DOHH2 (cell line): Measurements from ENCODE around the gene ERCC8.

Source experiments
- CTCF ChIP-seq: fragments of 200-600 bp; sonication (generic); IDR thresholded peaks from one replicate; pipeline ENCODE4 v1.5.1; 2014; ENCODE audit warnings: antibody characterized with exemption, mild to moderate bottlenecking, low read depth, low read length; ENCODE audit not compliant: poor library complexity, severe bottlenecking
- EZH2phosphoT487 ChIP-seq: fragments of 200-600 bp; sonication (generic); IDR thresholded peaks from 2 replicates; pipeline ENCODE4 v1.6.1; 2017; ENCODE audit warnings: borderline replicate concordance, mild to moderate bottlenecking, antibody characterized with exemption, low read length, moderate library complexity, mixed read lengths

DNA sequence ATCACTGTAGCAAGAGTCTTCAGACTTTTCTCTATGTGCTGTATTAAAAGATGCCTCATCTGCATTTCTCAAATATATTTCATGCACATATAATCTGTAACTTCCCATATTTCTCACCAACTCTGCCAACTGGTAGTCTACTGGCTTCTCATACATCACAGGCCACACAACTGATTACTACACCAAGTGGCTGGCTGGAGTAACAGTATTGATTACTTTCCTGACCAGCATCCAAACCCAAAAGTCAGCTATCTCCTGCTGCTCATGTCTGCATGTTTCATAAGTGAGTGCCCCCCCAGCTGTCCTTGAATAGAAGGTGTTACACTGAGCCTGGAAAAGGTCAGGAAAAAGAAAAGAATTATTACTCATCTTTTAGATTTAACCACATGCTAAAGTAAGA is 17.4 kb downstream of the ERCC8 start:
- TF ChIP-seq CTCF (no peak), EZH2phosphoT487 (no peak)
